ENCODE measurements around the gene SETD3.

GRCh38 chr14:99511421-99512109 is 30.9 kb upstream of the SETD3 start:
- no peak for TF ChIP-seq CTCF (IDR thresholded peaks at IDR 0.05)
- no peak for TF ChIP-seq POLR2AphosphoS5 (IDR thresholded peaks at IDR 0.05)
- no peak for TF ChIP-seq EP300 (IDR thresholded peaks at IDR 0.05)
- no peak for TF ChIP-seq POLR2A (IDR thresholded peaks at IDR 0.05)

Measured in upper lobe of left lung (tissue), 4 donors.